ENCODE measurements around the gene AKT2. TPM values are rescaled to one million over a fixed set of nuclear protein-coding genes. Genes with fewer than 3 reads are reported as not detected.

Gene AKT2
- total RNA-seq, 1 experiment from 2014 or later = 2,376 TPM

DNA sequence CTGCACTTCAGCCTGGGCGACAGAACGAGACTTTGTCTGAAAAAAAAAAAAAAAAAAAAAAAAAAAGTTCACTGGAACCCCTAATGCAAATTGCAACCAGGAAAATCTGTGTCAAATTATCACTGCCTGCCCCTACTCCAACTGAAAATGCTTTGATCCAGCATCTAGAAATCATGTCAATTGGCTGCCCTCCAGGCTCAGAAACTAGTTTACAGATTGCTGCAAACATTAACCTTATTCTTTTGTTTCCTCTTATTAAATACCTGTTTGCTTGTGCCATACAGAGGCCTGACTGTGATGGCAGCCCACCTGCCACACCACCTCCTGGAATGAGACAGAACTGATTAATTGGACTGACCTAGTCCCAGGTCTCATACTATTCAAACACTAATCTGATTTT lies 18.6 kb upstream of the AKT2 start:
- POLR2A ChIA-PET = interaction anchor here (0.7 kb wide), 1 partner anchor 51 kb away, joined by 20 read pairs; no protein-coding TSS in a partner anchor
- intact Hi-C loops (cut with micrococcal nuclease; ENCODE audit: unreplicated experiment) = loop anchor here (2.0 kb wide), 1 partner anchor 33 kb away; no protein-coding TSS in a partner anchor

DNA sequence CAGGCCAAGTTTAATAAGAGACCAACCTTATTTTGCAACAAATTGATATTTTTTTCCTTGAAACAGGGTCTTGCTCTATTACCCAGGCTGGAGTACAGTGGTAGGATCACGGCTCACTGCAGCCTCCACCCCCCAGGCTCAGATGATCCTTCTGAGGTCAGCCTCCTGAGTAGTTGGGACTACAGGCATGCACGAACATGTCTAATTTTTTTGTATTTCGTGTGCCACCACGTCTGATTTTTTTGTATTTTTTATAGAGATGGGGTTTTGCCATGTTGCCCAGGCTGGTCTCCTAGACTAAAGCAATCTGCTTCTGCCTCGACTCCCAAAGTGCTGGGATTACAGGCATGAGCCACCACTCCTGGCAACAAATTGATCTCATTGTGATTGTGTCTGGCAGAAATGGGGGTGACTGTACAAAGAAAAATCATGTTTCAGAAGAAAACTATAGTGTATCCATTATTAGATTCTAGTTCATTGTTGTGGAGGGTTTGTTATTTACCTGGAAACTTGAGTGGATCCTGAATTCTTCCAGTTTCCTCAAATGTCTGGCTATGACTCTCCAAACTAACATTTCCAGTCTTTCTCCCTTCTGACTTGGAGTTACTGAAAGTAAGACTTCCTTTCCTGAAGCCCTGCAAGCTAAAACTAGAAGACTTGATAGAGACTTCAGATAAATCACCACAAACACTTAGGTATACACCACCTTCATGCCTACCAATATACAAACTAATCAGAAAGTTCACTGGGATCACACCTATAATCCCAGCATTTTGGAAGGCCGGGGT lies 17.3 kb upstream of the AKT2 start:
- CTCF ChIA-PET = interaction anchor here (0.6 to 8.5 kb wide), 9 partner anchors 12 to 412 kb away, joined by 3 to 498 read pairs (median 7); no protein-coding TSS in a partner anchor

More for the DNA sequence above, 18.6 kb upstream of the AKT2 start:
- TF ChIP-seq, protein P1, sequence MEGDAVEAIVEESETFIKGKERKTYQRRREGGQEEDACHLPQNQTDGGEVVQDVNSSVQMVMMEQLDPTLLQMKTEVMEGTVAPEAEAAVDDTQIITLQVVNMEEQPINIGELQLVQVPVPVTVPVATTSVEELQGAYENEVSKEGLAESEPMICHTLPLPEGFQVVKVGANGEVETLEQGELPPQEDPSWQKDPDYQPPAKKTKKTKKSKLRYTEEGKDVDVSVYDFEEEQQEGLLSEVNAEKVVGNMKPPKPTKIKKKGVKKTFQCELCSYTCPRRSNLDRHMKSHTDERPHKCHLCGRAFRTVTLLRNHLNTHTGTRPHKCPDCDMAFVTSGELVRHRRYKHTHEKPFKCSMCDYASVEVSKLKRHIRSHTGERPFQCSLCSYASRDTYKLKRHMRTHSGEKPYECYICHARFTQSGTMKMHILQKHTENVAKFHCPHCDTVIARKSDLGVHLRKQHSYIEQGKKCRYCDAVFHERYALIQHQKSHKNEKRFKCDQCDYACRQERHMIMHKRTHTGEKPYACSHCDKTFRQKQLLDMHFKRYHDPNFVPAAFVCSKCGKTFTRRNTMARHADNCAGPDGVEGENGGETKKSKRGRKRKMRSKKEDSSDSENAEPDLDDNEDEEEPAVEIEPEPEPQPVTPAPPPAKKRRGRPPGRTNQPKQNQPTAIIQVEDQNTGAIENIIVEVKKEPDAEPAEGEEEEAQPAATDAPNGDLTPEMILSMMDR (IDR thresholded peaks at IDR 0.05) = no peak
- TF ChIP-seq, protein P2, sequence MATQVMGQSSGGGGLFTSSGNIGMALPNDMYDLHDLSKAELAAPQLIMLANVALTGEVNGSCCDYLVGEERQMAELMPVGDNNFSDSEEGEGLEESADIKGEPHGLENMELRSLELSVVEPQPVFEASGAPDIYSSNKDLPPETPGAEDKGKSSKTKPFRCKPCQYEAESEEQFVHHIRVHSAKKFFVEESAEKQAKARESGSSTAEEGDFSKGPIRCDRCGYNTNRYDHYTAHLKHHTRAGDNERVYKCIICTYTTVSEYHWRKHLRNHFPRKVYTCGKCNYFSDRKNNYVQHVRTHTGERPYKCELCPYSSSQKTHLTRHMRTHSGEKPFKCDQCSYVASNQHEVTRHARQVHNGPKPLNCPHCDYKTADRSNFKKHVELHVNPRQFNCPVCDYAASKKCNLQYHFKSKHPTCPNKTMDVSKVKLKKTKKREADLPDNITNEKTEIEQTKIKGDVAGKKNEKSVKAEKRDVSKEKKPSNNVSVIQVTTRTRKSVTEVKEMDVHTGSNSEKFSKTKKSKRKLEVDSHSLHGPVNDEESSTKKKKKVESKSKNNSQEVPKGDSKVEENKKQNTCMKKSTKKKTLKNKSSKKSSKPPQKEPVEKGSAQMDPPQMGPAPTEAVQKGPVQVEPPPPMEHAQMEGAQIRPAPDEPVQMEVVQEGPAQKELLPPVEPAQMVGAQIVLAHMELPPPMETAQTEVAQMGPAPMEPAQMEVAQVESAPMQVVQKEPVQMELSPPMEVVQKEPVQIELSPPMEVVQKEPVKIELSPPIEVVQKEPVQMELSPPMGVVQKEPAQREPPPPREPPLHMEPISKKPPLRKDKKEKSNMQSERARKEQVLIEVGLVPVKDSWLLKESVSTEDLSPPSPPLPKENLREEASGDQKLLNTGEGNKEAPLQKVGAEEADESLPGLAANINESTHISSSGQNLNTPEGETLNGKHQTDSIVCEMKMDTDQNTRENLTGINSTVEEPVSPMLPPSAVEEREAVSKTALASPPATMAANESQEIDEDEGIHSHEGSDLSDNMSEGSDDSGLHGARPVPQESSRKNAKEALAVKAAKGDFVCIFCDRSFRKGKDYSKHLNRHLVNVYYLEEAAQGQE (IDR thresholded peaks at IDR 0.05; ENCODE audit: insufficient read depth in 1 of 2, low read depth in 2 of 2, low read length in 1 of 2) = no peak
- TF ChIP-seq TCF7L2 (IDR thresholded peaks at IDR 0.05; ENCODE audit: low read depth, low read length) (no peak), SIN3A (IDR thresholded peaks at IDR 0.05; ENCODE audit: borderline replicate concordance, insufficient read depth, low read depth, low read length) (no peak), POLR2AphosphoS5 (IDR thresholded peaks at IDR 0.05; ENCODE audit: low read depth, low read length) (no peak)
- Histone ChIP-seq H3K27ac (ENCODE audit: low read length) (no peak overlapping the region), H3K27me3 (ENCODE audit: control insufficient read depth, insufficient read depth, low read length) (peaks cover 9% of the 10 kb centered on the region), H3K9me3 (ENCODE audit: control insufficient read depth, insufficient read depth, low read depth, low read length) (no peaks in the 10 kb centered on the region), H3K36me3 (ENCODE audit: control insufficient read depth, insufficient read depth, low read length) (no peaks in the 10 kb centered on the region), H3K4me1 (ENCODE audit: control insufficient read depth, insufficient read depth, low read length) (no peaks in the 10 kb centered on the region), H3K4me3 (ENCODE audit: low read depth in 2 of 2, low read length in 2 of 2) (no peak overlapping the region)
- CTCF ChIA-PET = interaction anchor here (0.6 to 8.5 kb wide), 20 partner anchors 10 to 413 kb away, joined by 3 to 498 read pairs (median 36); partner anchors contain the start of genes AKT2, COQ8B and MAP3K10
- no TSS peak for BruUV-seq (replicated peaks)
- DNase-seq (ENCODE audit: low read depth, low spot score) (no peak), ATAC-seq (no peak)
- in situ Hi-C loops (cut with HindIII; ENCODE audit: low pct_unique_long_range_greater_than_20kb, low sequenced_read_pairs) = loop anchor here (5.0 to 10.0 kb wide), 7 partner anchors 39 to 1779 kb away; partner anchors contain the start of gene ZNF780A

More for the DNA sequence above, 17.3 kb upstream of the AKT2 start:
- intact Hi-C loops (cut with micrococcal nuclease; ENCODE audit: unreplicated experiment) = no loop called here
- ATAC-seq (no peak), DNase-seq (ENCODE audit: low read depth, low spot score) (no peak)
- H3K36me3 ChIP-seq (ENCODE audit: control insufficient read depth, insufficient read depth, low read length) = no peaks in the 10 kb centered on the region
- in situ Hi-C loops (cut with HindIII; ENCODE audit: low pct_unique_long_range_greater_than_20kb, low sequenced_read_pairs) = loop anchor here (5.0 to 10.0 kb wide), 7 partner anchors 40 to 1778 kb away; partner anchors contain the start of gene ZNF780A
- H3K27ac ChIP-seq (ENCODE audit: low read length) = no peak overlapping the region
- no TSS peak for BruUV-seq (replicated peaks)
- H3K27me3 ChIP-seq (ENCODE audit: control insufficient read depth, insufficient read depth, low read length) = peaks cover 12% of the 10 kb centered on the region
- H3K4me3 ChIP-seq (ENCODE audit: low read depth in 2 of 2, low read length in 2 of 2) = no peak overlapping the region
- POLR2A ChIA-PET = interaction anchor here (0.7 kb wide), 2 partner anchors 10 to 381 kb away, joined by 3 to 4 read pairs; no protein-coding TSS in a partner anchor
- TF ChIP-seq, protein P1 (IDR thresholded peaks at IDR 0.05) = no peak
- TF ChIP-seq, protein P2 (IDR thresholded peaks at IDR 0.05; ENCODE audit: insufficient read depth in 1 of 2, low read depth in 2 of 2, low read length in 1 of 2) = no peak
- TF ChIP-seq POLR2AphosphoS5 (IDR thresholded peaks at IDR 0.05; ENCODE audit: low read depth, low read length) = no peak
- TF ChIP-seq SIN3A (IDR thresholded peaks at IDR 0.05; ENCODE audit: borderline replicate concordance, insufficient read depth, low read depth, low read length) = no peak
- TF ChIP-seq TCF7L2 (IDR thresholded peaks at IDR 0.05; ENCODE audit: low read depth, low read length) = no peak
- H3K4me1 ChIP-seq (ENCODE audit: control insufficient read depth, insufficient read depth, low read length) = no peaks in the 10 kb centered on the region
- H3K9me3 ChIP-seq (ENCODE audit: control insufficient read depth, insufficient read depth, low read depth, low read length) = no peaks in the 10 kb centered on the region

All from Panc1 (cell line).